GM10248 (cell line): Measurements from ENCODE around the gene B9D1.

ENCODE experiments used
- CTCF ChIA-PET: fragments of 300-600 bp; sonication (Branson Sonifier 250); formaldehyde crosslinking; extraction: SDS; loops from one replicate; lab custom pipeline; 2021; ENCODE audit warnings: antibody characterized with exemption; lab: Yijun Ruan, JAX
- POLR2A ChIA-PET: fragments of 350-650 bp; sonication (Branson Sonifier 250); formaldehyde crosslinking; extraction: SDS; loops from one replicate; lab custom pipeline; 2020; ENCODE audit warnings: antibody characterized with exemption; lab: Yijun Ruan, JAX
- DNase-seq: peaks from one replicate; pipeline ENCODE4 v3.0.0; 2012; ENCODE audit errors: extremely low spot score
- CTCF ChIP-seq: IDR thresholded peaks from 2 replicates; pipeline ENCODE4 v1.5.1; 2012; ENCODE audit warnings: mild to moderate bottlenecking, low read depth; ENCODE audit errors: extremely low read depth, missing control alignments, control extremely low read depth

B9D1 gene

GRCh38 chr17:19329839-19330238 is 32.7 kb downstream of the B9D1 start:
- TF ChIP-seq CTCF = no peak
- no peak for DNase-seq
- ChIA-PET CTCF (interaction anchor here (1.3 to 3.0 kb wide), 3 partner anchors 8 to 33 kb away, joined by 3 to 13 read pairs (median 7); partner anchors contain the start of gene B9D1), POLR2A (no interaction called here)

GRCh38 chr17:19329136-19329535 is 33.4 kb downstream of the B9D1 start:
- CTCF ChIA-PET = interaction anchor here (2.5 to 3.0 kb wide), 2 partner anchors 9 to 34 kb away, joined by 7 to 13 read pairs; partner anchors contain the start of gene B9D1
- no peak for TF ChIP-seq CTCF
- DNase-seq = no peak
- POLR2A ChIA-PET = no interaction called here

- CTCF ChIA-PET = interaction anchor here (0.9 to 3.0 kb wide), 2 partner anchors 10 to 34 kb away, joined by 4 to 13 read pairs; partner anchors contain the start of gene B9D1
Measured at GRCh38 chr17:19328441-19329061, 34.0 kb downstream of the B9D1 start.

GRCh38 chr17:19327031-19327783 is 35.3 kb downstream of the B9D1 start:
- ChIA-PET CTCF (no interaction called here), POLR2A (no interaction called here)
- DNase-seq = no peak
- TF ChIP-seq CTCF = no peak

More at GRCh38 chr17:19328441-19329061, 34.0 kb downstream of the B9D1 start:
- TF ChIP-seq CTCF = no peak
- DNase-seq = no peak
- POLR2A ChIA-PET = interaction anchor here (0.5 kb wide), 1 partner anchor 27 kb away, joined by 5 read pairs; no protein-coding TSS in a partner anchor

- DNase-seq = no peak
- CTCF ChIA-PET = no interaction called here
- no peak for TF ChIP-seq CTCF
- POLR2A ChIA-PET = no interaction called here
Measured at GRCh38 chr17:19325542-19325941, 37.0 kb downstream of the B9D1 start.

GRCh38 chr17:19322861-19323260 is 39.7 kb downstream of the B9D1 start:
- ChIA-PET CTCF (interaction anchor here (0.9 to 3.4 kb wide), 5 partner anchors 9 to 40 kb away, joined by 3 to 11 read pairs (median 3); partner anchors contain the start of gene B9D1), POLR2A (no interaction called here)
- no peak for TF ChIP-seq CTCF
- no peak for DNase-seq
